ENCODE measurements around the gene PTOV1.

Gene PTOV1

GRCh38 chr19:49806620-49806959 lies 44.4 kb upstream of the PTOV1 start:
- Histone ChIP-seq H3K27me3 (ENCODE audit: insufficient read depth, poor library complexity, severe bottlenecking) (no peaks in the 10 kb centered on the region), H3K4me3 (replicated peaks; ENCODE audit: insufficient read depth, low read length) (no peak overlapping the region), H3K27ac (replicated peaks) (0 out of 2 replicates have a peak overlapping the region, but pooled peaks have one; percentile 4)
- TF ChIP-seq CTCF (IDR thresholded peaks at IDR 0.05; ENCODE audit: insufficient read depth, low read length) = no peak
- no peak for TF ChIP-seq POLR2AphosphoS5 (IDR thresholded peaks at IDR 0.05; ENCODE audit: low read depth)
- TF ChIP-seq GABPA (IDR thresholded peaks at IDR 0.05; ENCODE audit: low read depth) = no peak
- no peak for TF ChIP-seq SPI1 (IDR thresholded peaks at IDR 0.05; ENCODE audit: borderline replicate concordance, low read depth)
- TF ChIP-seq REST (IDR thresholded peaks at IDR 0.05; ENCODE audit: insufficient replicate concordance, low read depth) = no peak
- DNase-seq (ENCODE audit: low read depth in 1 of 2, low spot score in 1 of 2) = no peak

- Histone ChIP-seq H3K27ac (replicated peaks) (peak overlapping the region; percentile 76), H3K4me3 (replicated peaks; ENCODE audit: insufficient read depth, low read length) (no peak overlapping the region), H3K27me3 (ENCODE audit: insufficient read depth, poor library complexity, severe bottlenecking) (no peaks in the 10 kb centered on the region)
- peak; percentile 44; the same call in 1 of the 2 replicates for TF ChIP-seq POLR2AphosphoS5 (IDR thresholded peaks at IDR 0.05; ENCODE audit: low read depth)
- TF ChIP-seq REST (IDR thresholded peaks at IDR 0.05; ENCODE audit: insufficient replicate concordance, low read depth) = no peak
- peak; percentile 98 for TF ChIP-seq SPI1 (IDR thresholded peaks at IDR 0.05; ENCODE audit: borderline replicate concordance, low read depth)
- DNase-seq (ENCODE audit: low read depth in 1 of 2, low spot score in 1 of 2) = peak; percentile 57 to 85
Measured at GRCh38 chr19:49807058-49807903, 43.7 kb upstream of the PTOV1 start.

- H3K27me3 ChIP-seq (ENCODE audit: insufficient read depth, poor library complexity, severe bottlenecking) = no peaks in the 10 kb centered on the region
- H3K4me3 ChIP-seq (replicated peaks; ENCODE audit: insufficient read depth, low read length) = no peak overlapping the region
- DNase-seq (ENCODE audit: low read depth in 1 of 2, low spot score in 1 of 2) = peak in 1 of 2 experiments; percentile 18
- no peak for TF ChIP-seq SPI1 (IDR thresholded peaks at IDR 0.05; ENCODE audit: borderline replicate concordance, low read depth)
- TF ChIP-seq REST (IDR thresholded peaks at IDR 0.05; ENCODE audit: insufficient replicate concordance, low read depth) = no peak
- no peak for TF ChIP-seq CTCF (IDR thresholded peaks at IDR 0.05; ENCODE audit: insufficient read depth, low read length)
- no peak for TF ChIP-seq GABPA (IDR thresholded peaks at IDR 0.05; ENCODE audit: low read depth)
- TF ChIP-seq POLR2AphosphoS5 (IDR thresholded peaks at IDR 0.05; ENCODE audit: low read depth) = no peak
- peak overlapping the region; percentile 76 for H3K27ac ChIP-seq (replicated peaks)
Measured at GRCh38 chr19:49807904-49808675, 42.9 kb upstream of the PTOV1 start.
